Suprapubic skin (tissue), 4 donors: ENCODE measurements around the gene AIM2. TPM values are rescaled to one million over a fixed set of nuclear protein-coding genes. Genes with fewer than 3 reads are reported as not detected.

Experiments used
- DNase-seq, 2 donors: peaks; one replicate each; pipeline ENCODE4 v3.0.0-alpha.2; 2019; ENCODE audit warnings: low spot score in 2 of 2
- H3K27ac ChIP-seq: fragments of 200-600 bp; sonication (generic); one replicate; pipeline ENCODE4 v1.5.1; 2019
- H3K27me3 ChIP-seq: fragments of 200-600 bp; sonication (generic); one replicate; pipeline ENCODE4 v1.5.1; 2019
- H3K36me3 ChIP-seq: fragments of 200-600 bp; sonication (generic); one replicate; pipeline ENCODE4 v1.5.1; 2019
- H3K4me1 ChIP-seq: fragments of 200-600 bp; sonication (generic); one replicate; pipeline ENCODE4 v1.5.1; 2019
- H3K4me3 ChIP-seq: fragments of 200-600 bp; sonication (generic); one replicate; pipeline ENCODE4 v1.5.1; 2019; ENCODE audit warnings: mild to moderate bottlenecking
- H3K9me3 ChIP-seq: fragments of 200-600 bp; sonication (generic); one replicate; pipeline ENCODE4 v1.5.1; 2019
- EP300 ChIP-seq: sonication (generic); formaldehyde crosslinking; IDR thresholded peaks from one replicate; pipeline ENCODE4 v1.6.1; 2017; ENCODE audit warnings: antibody characterized with exemption
- POLR2A ChIP-seq, 2 donors: fragments of 450-650 bp; IDR thresholded peaks; one replicate each; pipeline ENCODE4 v1.6.1; 2017; ENCODE audit warnings: antibody characterized with exemption in 2 of 2, mild to moderate bottlenecking in 2 of 2, moderate library complexity in 2 of 2
- POLR2AphosphoS5 ChIP-seq, 3 donors: sonication (generic); formaldehyde crosslinking; IDR thresholded peaks; one replicate each; pipeline ENCODE4 v1.6.1; 2017; ENCODE audit warnings: antibody characterized with exemption in 3 of 3
- WGBS: methylation state at CpG from one replicate; pipeline ENCODE4 v1.1.5; 2018; 5-methylcytosine and 5-hydroxymethylcytosine counted together
- total RNA-seq, 4 donors: library from RNA; depleted of rRNA; stranded (reverse); fragments of >200 nt; gene quantifications; one replicate each; pipeline ENCODE4 v1.1.0, GENCODE V29; 2016
- TF ChIP-seq, protein P1 (sequence below), 2 donors: fragments of 200-600 bp in 1 of 2; fragments of 450-650 bp in 1 of 2; sonication (generic) in 1 of 2; IDR thresholded peaks; one replicate each; pipeline ENCODE4 v1.5.1; 2016 to 2019; ENCODE audit warnings: antibody characterized with exemption in 2 of 2, mild to moderate bottlenecking in 1 of 2, moderate library complexity in 1 of 2

The AIM2 gene
- total RNA-seq, 4 donors from 2014 or later, result not detected

- H3K27me3 ChIP-seq, result no peaks in the 10 kb centered on the region
- H3K36me3 ChIP-seq, result peaks cover 16% of the 10 kb centered on the region
- H3K4me3 ChIP-seq, result peak overlapping the region; percentile 67
- peak overlapping the region; percentile 96 for H3K27ac ChIP-seq
- peaks cover 66% of the 10 kb centered on the region for H3K4me1 ChIP-seq
- no peak for DNase-seq
- no peak for TF ChIP-seq EP300
- no peak for TF ChIP-seq POLR2A (IDR thresholded peaks at IDR 0.05)
- TF ChIP-seq POLR2AphosphoS5 (IDR thresholded peaks at IDR 0.05), result no peak
- TF ChIP-seq, protein P1, sequence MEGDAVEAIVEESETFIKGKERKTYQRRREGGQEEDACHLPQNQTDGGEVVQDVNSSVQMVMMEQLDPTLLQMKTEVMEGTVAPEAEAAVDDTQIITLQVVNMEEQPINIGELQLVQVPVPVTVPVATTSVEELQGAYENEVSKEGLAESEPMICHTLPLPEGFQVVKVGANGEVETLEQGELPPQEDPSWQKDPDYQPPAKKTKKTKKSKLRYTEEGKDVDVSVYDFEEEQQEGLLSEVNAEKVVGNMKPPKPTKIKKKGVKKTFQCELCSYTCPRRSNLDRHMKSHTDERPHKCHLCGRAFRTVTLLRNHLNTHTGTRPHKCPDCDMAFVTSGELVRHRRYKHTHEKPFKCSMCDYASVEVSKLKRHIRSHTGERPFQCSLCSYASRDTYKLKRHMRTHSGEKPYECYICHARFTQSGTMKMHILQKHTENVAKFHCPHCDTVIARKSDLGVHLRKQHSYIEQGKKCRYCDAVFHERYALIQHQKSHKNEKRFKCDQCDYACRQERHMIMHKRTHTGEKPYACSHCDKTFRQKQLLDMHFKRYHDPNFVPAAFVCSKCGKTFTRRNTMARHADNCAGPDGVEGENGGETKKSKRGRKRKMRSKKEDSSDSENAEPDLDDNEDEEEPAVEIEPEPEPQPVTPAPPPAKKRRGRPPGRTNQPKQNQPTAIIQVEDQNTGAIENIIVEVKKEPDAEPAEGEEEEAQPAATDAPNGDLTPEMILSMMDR (IDR thresholded peaks at IDR 0.05), result no peak
- H3K9me3 ChIP-seq, result no peaks in the 10 kb centered on the region
- 8% methylated on average over 6 of the region's 6 CpGs for WGBS
Measured at GRCh38 chr1:159012495-159012894, 64.1 kb downstream of the AIM2 start.

Other genes with a start within 250 kb of the AIM2 start
- gene MNDA, start 245.4 kb downstream of the AIM2 start, total RNA-seq, result 1 to 10 TPM; 2.0 to 4.2 (median 3.6) TPM
- gene PYHIN1, start 145.2 kb downstream of the AIM2 start, total RNA-seq, result under 1 TPM in 1 of 4 donors, not detected in 3; 0.48 TPM
- 10 to 100 TPM; 52.3 to 70.4 (median 66.0) TPM for gene IFI16, start 66.9 kb downstream of the AIM2 start, total RNA-seq
- gene CADM3, start 94.8 kb upstream of the AIM2 start, total RNA-seq, result 1 to 10 TPM; 4.3 to 9.8 (median 7.9) TPM
- gene ACKR1, start 128.1 kb upstream of the AIM2 start, total RNA-seq, result 100 to 1,000 TPM in 1 of 4 donors, 10 to 100 TPM in 3; 34.7 to 117 (median 41.4) TPM
- gene FCER1A, start 225.6 kb upstream of the AIM2 start, total RNA-seq, result 10 to 100 TPM; 14.3 to 36.9 (median 24.6) TPM